ENCODE results near the gene SLC25A12.

- no peak for TF ChIP-seq CTCF (IDR thresholded peaks at IDR 0.05; ENCODE audit: poor library complexity, severe bottlenecking)
- TF ChIP-seq EZH2 (IDR thresholded peaks at IDR 0.05; ENCODE audit: borderline replicate concordance, insufficient read depth, low read length, poor library complexity, severe bottlenecking): no peak
- TF ChIP-seq RAD21 (conservative IDR thresholded peaks at IDR 0.05): no peak
- TF ChIP-seq TAF1 (IDR thresholded peaks at IDR 0.05; ENCODE audit: low read depth): no peak
- no peak for TF ChIP-seq POLR2AphosphoS5 (IDR thresholded peaks at IDR 0.05)
- no peak for TF ChIP-seq REST (IDR thresholded peaks at IDR 0.05; ENCODE audit: borderline replicate concordance)
These were observed 57.7 kb downstream of the SLC25A12 start for GRCh38 chr2:171836146-171836910.

Data from neural cell (in vitro differentiated cells).